HL-60 (cell line): Measurements from ENCODE around the gene ST7.

ENCODE experiments used
- DNase-seq, 2 experiments: peaks; one replicate each; pipeline ENCODE4 v3.0.0-alpha.2; 2010 to 2020; ENCODE audit warnings: low read depth in 1 of 2, low spot score in 1 of 2
- H3K27ac ChIP-seq: fragments of 250-450 bp; sonication (Bioruptor Pico); replicated peaks from 2 replicates; pipeline ENCODE4 v1.5.1; 2020; ENCODE audit warnings: mild to moderate bottlenecking, moderate library complexity
- H3K27me3 ChIP-seq: fragments of 250-450 bp; sonication (Bioruptor Pico); 2 replicates; pipeline ENCODE4 v1.5.1; 2021; ENCODE audit warnings: mild to moderate bottlenecking, moderate library complexity; ENCODE audit not compliant: insufficient read depth, poor library complexity, severe bottlenecking
- H3K4me3 ChIP-seq: replicated peaks from 2 replicates; pipeline ENCODE4 v1.5.1; 2011; ENCODE audit warnings: mild to moderate bottlenecking, control low read depth, low read length; ENCODE audit not compliant: insufficient read depth
- CTCF ChIP-seq: IDR thresholded peaks from one replicate; pipeline ENCODE4 v1.5.1; 2011; ENCODE audit warnings: low read length, control low read depth, inconsistent platforms; ENCODE audit not compliant: insufficient read depth
- GABPA ChIP-seq: IDR thresholded peaks from 2 replicates; pipeline ENCODE4 v1.6.1; 2012; ENCODE audit warnings: low read depth
- POLR2AphosphoS5 ChIP-seq: IDR thresholded peaks from 2 replicates; pipeline ENCODE4 v1.6.1; 2012; ENCODE audit warnings: low read depth
- REST ChIP-seq: IDR thresholded peaks from 2 replicates; pipeline ENCODE4 v1.6.1; 2012; ENCODE audit warnings: low read depth; ENCODE audit not compliant: insufficient replicate concordance
- SPI1 ChIP-seq: IDR thresholded peaks from 2 replicates; pipeline ENCODE4 v1.6.1; 2012; ENCODE audit warnings: low read depth, mild to moderate bottlenecking, borderline replicate concordance

The ST7 gene

GRCh38 chr7:117017702-117018266, 64.5 kb downstream of the ST7 start:
- Histone ChIP-seq H3K27me3 (no peaks in the 10 kb centered on the region), H3K27ac (no peak overlapping the region), H3K4me3 (no peak overlapping the region)
- no peak for DNase-seq
- TF ChIP-seq REST (no peak), GABPA (no peak), SPI1 (no peak)

GRCh38 chr7:117018713-117019112, 65.4 kb downstream of the ST7 start:
- no peak for DNase-seq
- Histone ChIP-seq H3K27ac (no peak overlapping the region), H3K4me3 (no peak overlapping the region), H3K27me3 (no peaks in the 10 kb centered on the region)
- no peak for TF ChIP-seq CTCF
- no peak for TF ChIP-seq SPI1

- H3K27ac ChIP-seq: no peak overlapping the region
- TF ChIP-seq POLR2AphosphoS5: no peak
- TF ChIP-seq GABPA: no peak
- no peak for TF ChIP-seq REST
- no peak for TF ChIP-seq SPI1
- no peak for TF ChIP-seq CTCF
- no peak overlapping the region for H3K4me3 ChIP-seq
- no peaks in the 10 kb centered on the region for H3K27me3 ChIP-seq
- no peak for DNase-seq
These were observed 66.0 kb downstream of the ST7 start for GRCh38 chr7:117019287-117019686.

- DNase-seq: no peak
- Histone ChIP-seq H3K27me3 (no peaks in the 10 kb centered on the region), H3K27ac (no peak overlapping the region)
These were observed 66.7 kb downstream of the ST7 start for GRCh38 chr7:117019786-117020590.

More at GRCh38 chr7:117019786-117020590, 66.7 kb downstream of the ST7 start:
- TF ChIP-seq CTCF: no peak
- TF ChIP-seq GABPA: no peak
- no peak overlapping the region for H3K4me3 ChIP-seq
